WTC11 (cell line): ENCODE measurements around the gene MSI2. TPM values are rescaled to one million over a fixed set of nuclear protein-coding genes. Genes with fewer than 3 reads are reported as not detected.
A peak's percentile ranks its signal among the peaks of the same experiment; 100 is the strongest.

Experiments used
- ATAC-seq: fragments of 200-7000 bp; cut with Tn5 transposase; 2 replicates; pipeline ENCODE4 v1.10.0; 2021; ENCODE audit warnings: mild to moderate bottlenecking, moderate library complexity
- CTCF ChIA-PET: fragments of 300-600 bp; sonication (Branson Sonifier 250); formaldehyde crosslinking; loops from one replicate; lab custom pipeline; 2021; ENCODE audit warnings: antibody characterized with exemption; lab: Charles Lee
- POLR2A ChIA-PET: fragments of 350-600 bp; sonication (Branson Sonifier 250); formaldehyde crosslinking; loops from one replicate; lab custom pipeline; 2021; ENCODE audit warnings: antibody characterized with exemption; lab: Charles Lee
- DNase-seq: peaks from one replicate; pipeline ENCODE4 v3.0.0; 2021; ENCODE audit warnings: low spot score
- H3K27ac Mint-ChIP-seq: 2 replicates; pipeline ENCODE4 v1.8.0; 2021; ENCODE audit warnings: mixed read lengths
- H3K27me3 Mint-ChIP-seq: 2 replicates; pipeline ENCODE4 v1.8.0; 2021; ENCODE audit warnings: low read depth, mild to moderate bottlenecking, moderate library complexity, mixed read lengths
- H3K36me3 Mint-ChIP-seq: 2 replicates; pipeline ENCODE4 v1.8.0; 2021; ENCODE audit warnings: mixed read lengths
- H3K4me1 Mint-ChIP-seq: 2 replicates; pipeline ENCODE4 v1.8.0; 2022; ENCODE audit warnings: mixed read lengths
- H3K4me3 Mint-ChIP-seq: 2 replicates; pipeline ENCODE4 v1.8.0; 2021; ENCODE audit warnings: mild to moderate bottlenecking, moderate library complexity, mixed read lengths
- H3K9me3 Mint-ChIP-seq: 2 replicates; pipeline ENCODE4 v1.8.0; 2021; ENCODE audit warnings: mixed read lengths
- AFF4 ChIP-seq: sonication (generic); formaldehyde crosslinking; IDR thresholded peaks from 2 replicates; pipeline ENCODE4 v1.8.1; 2023; ENCODE audit warnings: mild to moderate bottlenecking, missing genetic modification reagents, borderline replicate concordance
- AR ChIP-seq: fragments of 250-450 bp; sonication (Bioruptor Pico); IDR thresholded peaks from 2 replicates; pipeline ENCODE4 v1.9.0; 2021; ENCODE audit warnings: mild to moderate bottlenecking
- CREM ChIP-seq: sonication (generic); formaldehyde crosslinking; IDR thresholded peaks from 2 replicates; pipeline ENCODE4 v1.8.1; 2022; ENCODE audit warnings: mild to moderate bottlenecking, missing genetic modification reagents, moderate library complexity
- E2F1 ChIP-seq: sonication (generic); formaldehyde crosslinking; IDR thresholded peaks from 2 replicates; pipeline ENCODE4 v1.8.0; 2022; ENCODE audit warnings: mild to moderate bottlenecking, missing genetic modification reagents
- ELF4 ChIP-seq: sonication (generic); formaldehyde crosslinking; IDR thresholded peaks from 2 replicates; pipeline ENCODE4 v1.8.1; 2022; ENCODE audit warnings: low read depth, mild to moderate bottlenecking, moderate library complexity, missing genetic modification reagents
- FOXK1 ChIP-seq: sonication (generic); formaldehyde crosslinking; IDR thresholded peaks from 2 replicates; pipeline ENCODE4 v1.8.0; 2022; ENCODE audit warnings: mild to moderate bottlenecking, moderate library complexity, missing genetic modification reagents
- FOXP1 ChIP-seq: sonication (generic); formaldehyde crosslinking; IDR thresholded peaks from 2 replicates; pipeline ENCODE4 v1.8.0; 2022; ENCODE audit warnings: missing genetic modification reagents, mild to moderate bottlenecking, moderate library complexity, borderline replicate concordance
- GABPB1 ChIP-seq: sonication (generic); formaldehyde crosslinking; IDR thresholded peaks from 2 replicates; pipeline ENCODE4 v1.8.1; 2023; ENCODE audit warnings: mild to moderate bottlenecking, missing genetic modification reagents
- JAZF1 ChIP-seq: fragments of 250-450 bp; sonication (Bioruptor Pico); IDR thresholded peaks from 2 replicates; pipeline ENCODE4 v1.9.0; 2021; ENCODE audit warnings: moderate library complexity, mild to moderate bottlenecking, inconsistent platforms
- OVOL2 ChIP-seq: fragments of 250-450 bp; sonication (Bioruptor Pico); IDR thresholded peaks from 2 replicates; pipeline ENCODE4 v1.9.0; 2021; ENCODE audit warnings: mild to moderate bottlenecking, borderline replicate concordance
- RELA ChIP-seq: sonication (generic); formaldehyde crosslinking; IDR thresholded peaks from 2 replicates; pipeline ENCODE4 v1.8.1; 2022; ENCODE audit warnings: missing genetic modification reagents, mild to moderate bottlenecking, borderline replicate concordance
- ZNF232 ChIP-seq: sonication (generic); formaldehyde crosslinking; IDR thresholded peaks from 2 replicates; pipeline ENCODE4 v1.8.0; 2022; ENCODE audit warnings: mild to moderate bottlenecking, missing genetic modification reagents
- total RNA-seq: library from RNA; stranded (reverse); gene quantifications from 3 replicates; pipeline ENCODE4 v1.2.3, GENCODE V29; 2021

MSI2 gene
- total RNA-seq, 1 experiment from 2014 or later: 82.1 TPM

GRCh38 chr17:57622306-57622682, 366.0 kb downstream of the MSI2 start (continued):
- TF ChIP-seq AFF4 (CRISPR knock-in tag) (no peak), RELA (no peak)

- ChIA-PET CTCF (interaction anchor here (1.0 to 4.3 kb wide), 5 partner anchors 22 to 161 kb away, joined by 3 to 26 read pairs (median 5); no protein-coding TSS in a partner anchor), POLR2A (no interaction called here)
- H3K36me3 Mint-ChIP-seq: no peaks in the 10 kb centered on the region
These were observed 366.5 kb downstream of the MSI2 start for GRCh38 chr17:57622683-57623433.

GRCh38 chr17:57623620-57624019, 367.3 kb downstream of the MSI2 start:
- TF ChIP-seq FOXP1 (CRISPR knock-in tag): no peak
- TF ChIP-seq AR (CRISPR knock-in tag): no peak
- no peak for TF ChIP-seq FOXK1 (CRISPR knock-in tag)
- TF ChIP-seq ZNF232 (CRISPR knock-in tag): no peak
- TF ChIP-seq GABPB1 (CRISPR knock-in tag): no peak
- TF ChIP-seq E2F1: no peak
- no peak for TF ChIP-seq CREM (CRISPR knock-in tag)
- TF ChIP-seq OVOL2 (CRISPR knock-in tag): no peak
- no peak for ATAC-seq
- Mint-ChIP-seq H3K27me3 (no peaks in the 10 kb centered on the region), H3K9me3 (no peaks in the 10 kb centered on the region), H3K4me3 (no peak overlapping the region), H3K27ac (peak overlapping the region; percentile 6; the same call in 1 of the 2 replicates), H3K36me3 (no peaks in the 10 kb centered on the region), H3K4me1 (peaks cover 3% of the 10 kb centered on the region; the same call in 1 of the 2 replicates)
- no peak for DNase-seq
- ChIA-PET POLR2A (no interaction called here), CTCF (interaction anchor here (4.3 kb wide), 1 partner anchor 48 kb away, joined by 26 read pairs; no protein-coding TSS in a partner anchor)

More at GRCh38 chr17:57622683-57623433, 366.5 kb downstream of the MSI2 start:
- DNase-seq (no peak), ATAC-seq (no peak)
- peaks cover 3% of the 10 kb centered on the region; the same call in 1 of the 2 replicates for H3K4me1 Mint-ChIP-seq
- H3K4me3 Mint-ChIP-seq: no peak overlapping the region
- no peaks in the 10 kb centered on the region for H3K9me3 Mint-ChIP-seq
- H3K27ac Mint-ChIP-seq: 0 out of 2 replicates have a peak overlapping the region, but pooled peaks have one; percentile 27
- no peak for TF ChIP-seq JAZF1 (CRISPR knock-in tag)
- H3K27me3 Mint-ChIP-seq: no peaks in the 10 kb centered on the region

GRCh38 chr17:57624386-57624785, 368.1 kb downstream of the MSI2 start:
- TF ChIP-seq ELF4 (CRISPR knock-in tag): no peak
- TF ChIP-seq, all 79 proteins: peak for 0
- Mint-ChIP-seq H3K4me3 (no peak overlapping the region), H3K4me1 (peaks cover 3% of the 10 kb centered on the region; the same call in 1 of the 2 replicates), H3K36me3 (no peaks in the 10 kb centered on the region), H3K9me3 (no peaks in the 10 kb centered on the region), H3K27me3 (no peaks in the 10 kb centered on the region), H3K27ac (peak overlapping the region; percentile 4; the same call in 1 of the 2 replicates)
- ChIA-PET CTCF (interaction anchor here (1.3 to 4.3 kb wide), 2 partner anchors 47 to 123 kb away, joined by 4 to 26 read pairs; no protein-coding TSS in a partner anchor), POLR2A (no interaction called here)
- ATAC-seq: no peak
- no peak for DNase-seq
